ENCODE results near the gene P2RX5.
"Not testable (repeated sequence)": the region's sequence is repeated elsewhere in the genome, so short reads cannot be mapped to it uniquely, and the experiment has no call there.

Gene P2RX5

GRCh38 chr17:3712811-3713463, 17.0 kb upstream of the P2RX5 start:
- no peak for DNase-seq (ENCODE audit: low spot score)

- no peak for DNase-seq (ENCODE audit: low spot score)
Measured at GRCh38 chr17:3710951-3711383, 15.0 kb upstream of the P2RX5 start.

- no peak for DNase-seq (ENCODE audit: low spot score)
Measured at GRCh38 chr17:3708366-3708765, 12.4 kb upstream of the P2RX5 start.

- DNase-seq (ENCODE audit: low spot score): not testable (repeated sequence)
Measured at GRCh38 chr17:3705718-3705984, 9.7 kb upstream of the P2RX5 start.

DNA sequence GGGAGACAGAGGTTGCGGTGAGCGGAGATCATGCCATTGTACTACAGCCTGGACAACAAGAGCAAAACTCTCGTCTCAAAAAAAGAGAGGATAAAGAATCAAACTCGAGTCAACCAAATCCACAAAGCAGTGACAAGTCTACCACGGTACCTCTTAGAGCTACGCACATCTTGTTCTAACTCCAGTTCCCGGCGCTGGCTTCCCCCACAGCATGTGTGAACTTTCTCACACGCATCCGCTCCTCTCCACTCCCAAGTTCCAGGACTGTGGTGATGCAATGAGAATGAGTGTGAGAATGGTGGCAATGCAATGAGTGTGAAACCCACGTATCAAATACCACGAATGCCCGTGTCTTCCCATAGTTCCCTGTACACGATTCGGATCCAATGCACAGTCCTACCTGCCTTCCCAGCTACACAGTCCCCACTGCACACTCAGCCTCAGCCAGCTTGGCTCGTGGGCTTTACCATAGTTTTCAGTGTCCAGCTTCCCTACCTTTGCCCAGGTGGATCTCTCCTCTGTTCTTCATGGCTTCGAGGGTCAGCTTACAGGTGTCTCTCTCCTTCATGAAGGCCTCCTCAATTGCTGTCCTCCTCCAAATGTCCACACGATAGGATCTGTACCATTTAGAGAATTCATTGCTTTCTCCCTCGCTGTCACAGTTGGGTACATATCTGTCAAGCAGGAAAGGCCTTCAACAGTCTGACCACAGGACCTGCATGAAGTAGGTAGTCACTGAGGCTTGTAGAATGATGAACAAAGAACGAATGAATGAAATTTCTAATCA, 9.2 kb upstream of the P2RX5 start:
- DNase-seq (ENCODE audit: low spot score): no peak

GRCh38 chr17:3702041-3702539, 6.1 kb upstream of the P2RX5 start:
- DNase-seq (ENCODE audit: low spot score): not testable (repeated sequence)

DNA sequence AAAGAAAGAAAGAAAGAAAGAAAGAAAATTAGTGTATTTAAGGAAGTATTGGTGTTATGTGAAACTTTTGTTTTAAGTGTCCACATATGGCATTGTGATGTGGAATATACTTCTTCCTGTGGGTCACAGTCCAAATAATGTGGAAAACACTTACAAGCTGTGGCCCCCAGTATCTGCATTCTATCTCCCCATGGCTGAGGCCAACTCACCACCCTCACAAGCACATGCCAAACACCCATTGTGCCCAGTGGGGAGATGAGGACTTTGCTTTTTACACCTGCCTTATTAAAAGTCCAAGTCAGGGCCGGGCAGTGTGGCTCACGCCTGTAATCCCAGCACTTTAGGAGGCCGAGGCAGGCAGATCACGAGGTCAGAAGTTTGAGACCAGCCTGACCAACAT, 4.0 kb upstream of the P2RX5 start:
- no peak for DNase-seq (ENCODE audit: low spot score)

DNA sequence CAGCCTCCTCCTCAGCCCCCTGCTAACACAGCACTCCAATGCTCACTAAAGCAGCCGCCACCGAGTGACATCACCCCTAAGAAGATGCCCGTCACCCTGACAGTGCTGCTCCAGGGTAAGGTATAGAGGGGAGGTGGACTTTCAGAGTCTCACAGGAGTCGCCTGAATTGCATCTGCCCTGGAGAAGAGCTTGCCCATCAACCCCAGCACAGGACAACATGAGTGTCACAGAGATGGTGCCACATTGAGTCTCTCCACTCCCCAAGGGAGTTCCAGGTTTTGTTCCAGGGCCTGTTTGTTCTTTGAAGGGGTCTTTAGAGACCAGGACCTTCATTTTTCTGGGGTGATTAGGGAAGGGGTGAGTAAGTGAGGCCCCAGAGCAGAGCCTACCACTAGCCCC, 2.2 kb upstream of the P2RX5 start:
- no peak for DNase-seq (ENCODE audit: low spot score)

DNA sequence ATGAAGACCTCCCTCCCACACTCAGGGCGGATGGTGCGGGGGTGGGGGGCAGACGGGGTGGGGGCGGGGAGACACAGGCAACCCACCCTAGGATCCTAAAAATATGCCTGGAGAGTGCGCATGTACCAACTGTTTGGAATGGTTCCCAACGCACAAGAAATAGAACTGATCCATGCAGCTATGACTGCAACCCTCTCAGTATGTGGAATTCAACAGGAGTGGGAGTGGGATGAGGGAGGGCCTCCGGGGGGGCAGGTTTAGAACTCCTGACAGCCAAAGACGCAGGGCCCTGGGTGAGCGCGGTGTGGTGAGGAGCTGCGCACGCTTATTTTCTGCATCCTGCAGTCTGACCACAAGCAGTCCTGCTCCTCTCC, 1.1 kb upstream of the P2RX5 start:
- DNase-seq (ENCODE audit: low spot score): no peak

- no peak for DNase-seq (ENCODE audit: low spot score)
Measured at GRCh38 chr17:3695129-3695722, 729 bp downstream of the P2RX5 start.

DNA sequence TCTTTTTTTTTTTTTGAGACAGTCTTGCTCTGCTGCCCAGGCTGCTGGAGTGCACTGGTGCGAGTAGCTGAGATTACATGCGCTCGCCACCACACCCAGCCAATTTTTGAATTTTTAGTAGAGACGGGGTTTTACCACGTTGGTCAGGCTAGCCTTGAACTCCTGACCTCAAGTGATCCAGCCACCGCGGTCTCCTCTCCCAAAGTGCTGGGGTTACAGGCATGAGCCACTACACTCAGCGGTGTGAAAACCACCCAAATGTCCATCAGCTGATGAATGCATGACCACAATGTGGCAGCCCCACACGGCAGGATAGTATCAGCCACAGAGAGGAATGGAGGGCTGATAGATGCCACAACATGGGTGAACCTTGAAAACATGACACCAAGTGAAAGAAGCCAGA, 2.1 kb downstream of the P2RX5 start:
- DNase-seq (ENCODE audit: low spot score): no peak

- no peak for DNase-seq (ENCODE audit: low spot score)
Measured at GRCh38 chr17:3693141-3693540, 2.8 kb downstream of the P2RX5 start.

DNA sequence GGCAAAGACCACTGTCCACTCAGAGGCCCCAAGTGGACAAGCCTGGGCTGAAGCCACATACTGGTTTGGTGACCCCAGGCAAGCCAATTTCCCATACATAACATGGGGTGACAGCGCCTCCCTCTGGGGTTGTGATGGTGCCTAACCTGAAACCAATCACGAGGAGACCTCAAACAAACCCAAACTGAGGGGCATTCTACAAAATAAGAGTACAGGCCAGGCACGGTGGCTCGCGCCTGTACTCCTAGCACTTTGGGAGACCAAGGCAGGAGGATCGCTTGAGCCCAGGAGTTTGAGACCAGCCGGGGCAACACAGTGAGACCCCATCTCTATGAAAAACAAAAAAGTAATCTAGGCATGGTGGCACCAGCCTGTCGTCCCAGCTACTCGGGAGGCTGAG, 3.6 kb downstream of the P2RX5 start:
- no peak for DNase-seq (ENCODE audit: low spot score)

GRCh38 chr17:3691617-3692067, 4.3 kb downstream of the P2RX5 start:
- DNase-seq (ENCODE audit: low spot score): peak; percentile 44

- DNase-seq (ENCODE audit: low spot score): no peak
Measured at GRCh38 chr17:3690094-3690715, 5.8 kb downstream of the P2RX5 start.

DNA sequence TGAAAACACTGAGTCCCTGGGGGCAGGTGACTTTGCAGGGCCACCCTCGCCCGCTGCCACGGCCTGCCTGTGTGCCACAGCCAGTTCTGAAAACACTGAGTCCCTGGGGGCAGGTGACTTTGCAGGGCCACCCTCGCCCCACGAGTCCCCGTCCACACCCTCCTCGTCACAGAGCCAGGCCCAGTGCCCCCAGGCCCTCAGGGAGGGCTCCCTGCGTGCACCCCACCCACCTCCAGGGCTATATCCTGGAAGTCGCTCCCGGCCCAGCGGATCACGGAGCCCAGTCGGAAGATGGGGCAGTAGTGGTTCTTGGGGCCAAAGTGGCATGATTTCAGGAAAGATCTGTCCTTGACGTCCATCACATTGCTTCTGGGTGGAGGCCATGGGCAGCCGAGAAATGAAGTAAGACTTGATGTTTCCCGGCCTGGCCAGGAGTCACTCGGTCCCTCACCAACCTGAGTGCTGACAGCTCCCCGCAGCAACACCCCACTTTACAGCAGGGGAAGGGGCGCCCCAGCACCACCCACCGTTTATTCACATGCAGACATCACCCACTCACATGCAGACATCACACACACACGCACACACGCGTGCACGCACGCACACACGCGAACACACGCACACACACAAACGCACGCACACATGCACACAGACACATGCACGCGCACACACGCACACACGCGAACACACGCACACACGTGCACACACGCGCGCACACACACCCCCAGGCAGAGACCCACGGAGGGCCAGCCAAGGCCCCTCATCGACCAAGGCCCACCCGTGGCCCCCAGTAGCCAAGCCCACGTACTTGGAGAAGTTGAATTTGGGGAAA, 6.5 kb downstream of the P2RX5 start:
- DNase-seq (ENCODE audit: low spot score): no peak

GRCh38 chr17:3688852-3689261, 7.1 kb downstream of the P2RX5 start:
- no peak for DNase-seq (ENCODE audit: low spot score)

GRCh38 chr17:3688027-3688553, 7.9 kb downstream of the P2RX5 start:
- no peak for DNase-seq (ENCODE audit: low spot score)

DNA sequence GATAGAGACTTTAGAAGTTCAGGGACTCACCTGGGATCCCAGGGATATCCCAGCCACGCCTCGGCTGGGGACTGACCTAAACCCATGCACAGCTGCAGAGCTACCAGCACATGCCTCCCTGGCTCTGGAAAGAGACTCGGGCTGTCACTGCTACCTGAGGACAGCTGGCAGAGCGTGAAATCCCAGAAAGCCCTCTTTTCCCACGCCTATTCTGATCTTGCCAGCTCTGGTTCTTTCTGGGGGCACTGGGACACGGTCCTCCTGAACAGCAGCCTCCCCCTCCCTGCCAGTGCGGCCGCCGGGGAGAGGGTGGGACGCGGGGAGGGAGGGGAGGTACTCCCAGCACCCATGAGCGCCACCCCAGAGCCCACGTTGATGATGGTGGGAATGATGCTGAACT, 10.8 kb downstream of the P2RX5 start:
- DNase-seq (ENCODE audit: low spot score): no peak

DNA sequence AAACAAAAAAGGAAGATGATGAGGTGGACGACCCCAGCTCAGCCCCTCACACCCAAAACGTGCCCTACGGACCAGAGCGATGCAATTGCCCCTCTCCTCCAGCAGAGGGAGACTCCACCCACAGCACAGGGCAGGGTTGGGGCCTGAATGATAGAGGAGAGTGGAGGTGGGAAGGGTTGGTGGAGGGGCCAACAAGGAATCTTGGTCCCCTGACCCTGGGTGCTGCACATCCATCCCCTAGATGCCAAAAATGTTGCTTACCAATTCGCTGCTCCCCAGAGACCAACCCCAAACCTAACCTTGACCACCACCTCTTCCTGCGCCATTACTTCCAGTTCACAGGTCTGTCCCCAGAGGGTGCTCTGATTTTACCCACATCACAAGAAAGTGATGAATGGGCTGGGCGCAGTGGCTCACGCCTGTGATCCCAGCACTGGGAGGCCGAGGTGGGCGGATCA, 12.9 kb downstream of the P2RX5 start:
- DNase-seq (ENCODE audit: low spot score): no peak

GRCh38 chr17:3682033-3682432, 13.9 kb downstream of the P2RX5 start:
- DNase-seq (ENCODE audit: low spot score): no peak

DNA sequence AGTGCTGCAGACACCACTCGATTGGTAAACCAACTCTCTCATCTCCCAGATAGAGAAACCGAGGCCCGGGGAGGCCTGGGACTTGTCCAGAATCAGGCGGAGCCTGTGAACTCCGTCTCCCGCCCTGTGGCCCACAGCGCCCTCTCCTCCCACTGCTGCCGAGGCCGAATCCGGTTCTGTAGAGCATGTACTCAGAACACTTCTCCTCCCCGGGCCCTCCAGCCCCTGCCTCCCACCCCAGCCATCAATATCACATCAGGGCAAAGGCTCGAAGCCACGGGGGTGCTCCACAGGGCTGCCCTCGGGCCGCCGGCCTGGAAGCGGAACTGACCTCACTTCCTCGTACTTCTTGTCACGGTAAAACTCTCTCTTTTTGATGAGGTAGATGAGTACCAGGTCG, 14.4 kb downstream of the P2RX5 start:
- DNase-seq (ENCODE audit: low spot score): no peak

Data from cerebellar cortex (tissue), 1 donor.